Measurements from ENCODE around the gene PLPP4.

PLPP4 gene

GRCh38 chr10:120607016-120607709 is 150.1 kb downstream of the PLPP4 start:
- no peak for DNase-seq (ENCODE audit: low read depth in 2 of 3, low spot score in 2 of 3)

- DNase-seq (ENCODE audit: low read depth in 2 of 3, low spot score in 2 of 3) = no peak
Measured at GRCh38 chr10:120607710-120608703, 151.0 kb downstream of the PLPP4 start.

GRCh38 chr10:120609006-120609405 is 152.0 kb downstream of the PLPP4 start:
- DNase-seq (ENCODE audit: low read depth in 2 of 3, low spot score in 2 of 3) = no peak

- no peak for DNase-seq (ENCODE audit: low read depth in 2 of 3, low spot score in 2 of 3)
Measured at GRCh38 chr10:120610791-120611190, 153.8 kb downstream of the PLPP4 start.

- no peak for DNase-seq (ENCODE audit: low read depth in 2 of 3, low spot score in 2 of 3)
Measured at GRCh38 chr10:120612756-120613155, 155.7 kb downstream of the PLPP4 start.

GRCh38 chr10:120613180-120613579 is 156.2 kb downstream of the PLPP4 start:
- DNase-seq (ENCODE audit: low read depth in 2 of 3, low spot score in 2 of 3) = no peak

GRCh38 chr10:120614680-120615079 is 157.7 kb downstream of the PLPP4 start:
- no peak for DNase-seq (ENCODE audit: low read depth in 2 of 3, low spot score in 2 of 3)

GRCh38 chr10:120616311-120616911 is 159.4 kb downstream of the PLPP4 start:
- no peak for DNase-seq (ENCODE audit: low read depth in 2 of 3, low spot score in 2 of 3)

GRCh38 chr10:120628197-120628596 is 171.2 kb downstream of the PLPP4 start:
- DNase-seq (ENCODE audit: low read depth in 2 of 3, low spot score in 2 of 3) = no peak

- DNase-seq (ENCODE audit: low read depth in 2 of 3, low spot score in 2 of 3) = no peak
Measured at GRCh38 chr10:120630266-120630665, 173.2 kb downstream of the PLPP4 start.

- no peak for DNase-seq (ENCODE audit: low read depth in 2 of 3, low spot score in 2 of 3)
Measured at GRCh38 chr10:120632047-120632446, 175.0 kb downstream of the PLPP4 start.

- DNase-seq (ENCODE audit: low read depth in 2 of 3, low spot score in 2 of 3) = no peak
Measured at GRCh38 chr10:120632942-120633341, 175.9 kb downstream of the PLPP4 start.

- DNase-seq (ENCODE audit: low read depth in 2 of 3, low spot score in 2 of 3) = no peak
Measured at GRCh38 chr10:120634659-120635058, 177.6 kb downstream of the PLPP4 start.
